ENCODE measurements around the gene GPATCH1. TPM values are rescaled to one million over a fixed set of nuclear protein-coding genes. Genes with fewer than 3 reads are reported as not detected.

The GPATCH1 gene
- total and polyA plus RNA-seq, 2 of the 8 experiments (the other 6 are each of a cell fraction or from before 2014, with no cell fraction given), result 4.3 to 8.2 TPM

DNA sequence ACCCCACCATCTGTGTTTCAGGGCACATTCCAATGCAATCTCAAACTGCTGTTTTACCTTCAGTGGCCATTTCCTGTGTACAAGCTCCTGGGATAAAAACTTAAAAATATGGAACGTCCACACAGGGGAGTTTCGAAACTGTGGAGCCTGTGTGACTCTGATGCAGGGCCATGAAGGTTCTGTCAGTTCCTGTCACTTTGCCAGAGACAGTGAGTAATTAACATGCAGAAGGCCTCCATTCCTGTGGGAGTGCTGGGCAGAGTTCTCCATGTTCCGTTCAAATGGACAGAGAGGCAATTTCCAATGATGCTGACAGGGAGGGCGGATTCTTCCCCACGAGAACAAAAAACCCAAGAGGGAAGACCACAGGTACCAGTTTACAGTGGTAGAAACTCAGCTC is 75.4 kb downstream of the GPATCH1 start (continued):
- no peak for TF ChIP-seq CHD7 (IDR thresholded peaks at IDR 0.05; ENCODE audit: insufficient replicate concordance, low read length)
- TF ChIP-seq, protein P1, sequence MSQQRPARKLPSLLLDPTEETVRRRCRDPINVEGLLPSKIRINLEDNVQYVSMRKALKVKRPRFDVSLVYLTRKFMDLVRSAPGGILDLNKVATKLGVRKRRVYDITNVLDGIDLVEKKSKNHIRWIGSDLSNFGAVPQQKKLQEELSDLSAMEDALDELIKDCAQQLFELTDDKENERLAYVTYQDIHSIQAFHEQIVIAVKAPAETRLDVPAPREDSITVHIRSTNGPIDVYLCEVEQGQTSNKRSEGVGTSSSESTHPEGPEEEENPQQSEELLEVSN (IDR thresholded peaks at IDR 0.05), result no peak
- no peak for TF ChIP-seq BCL11A (IDR thresholded peaks at IDR 0.05; ENCODE audit: low read depth in 2 of 2, low read length in 2 of 2)
- no peak for TF ChIP-seq CBX8 (IDR thresholded peaks at IDR 0.05; ENCODE audit: borderline replicate concordance, low read depth, low read length)
- no peak for TF ChIP-seq TCF12 (IDR thresholded peaks at IDR 0.05; ENCODE audit: low read depth, low read length)
- TF ChIP-seq ASH2L (IDR thresholded peaks at IDR 0.05; ENCODE audit: low read length), result no peak
- no peak for TF ChIP-seq KDM4A (IDR thresholded peaks at IDR 0.05; ENCODE audit: low read depth, low read length, severe bottlenecking)
- no peak for TF ChIP-seq NANOG (IDR thresholded peaks at IDR 0.05; ENCODE audit: insufficient read depth, low read depth, low read length, poor library complexity, severe bottlenecking)
- no peak for TF ChIP-seq ZNF274 (IDR thresholded peaks at IDR 0.05; ENCODE audit: borderline replicate concordance, extremely low read depth, low read length)
- no peak for TF ChIP-seq EP300 (IDR thresholded peaks at IDR 0.05; ENCODE audit: borderline replicate concordance in 1 of 2, low read depth in 2 of 2, low read length in 2 of 2)
- TF ChIP-seq SP1 (IDR thresholded peaks at IDR 0.05; ENCODE audit: low read depth, low read length), result no peak
